A549 (cell line): ENCODE data around the gene ARHGAP20.

Source experiments
- CHD2 ChIP-seq: fragments of 150-350 bp; IDR thresholded peaks from 2 replicates; pipeline ENCODE4 v1.6.1; 2014; ENCODE audit warnings: low read length; ENCODE audit not compliant: partially characterized antibody
- CTCF ChIP-seq: fragments of >200 bp; sonication (Bioruptor Twin); formaldehyde crosslinking; IDR thresholded peaks from 3 replicates; pipeline ENCODE4 v1.5.1; 2016
- ELK1 ChIP-seq: fragments of 150-350 bp; IDR thresholded peaks from 2 replicates; pipeline ENCODE4 v1.6.1; 2014; ENCODE audit warnings: low read depth, mild to moderate bottlenecking, low read length
- ESRRA ChIP-seq: fragments of 150-350 bp; IDR thresholded peaks from 2 replicates; pipeline ENCODE4 v1.6.1; 2014; ENCODE audit warnings: mild to moderate bottlenecking, low read length, borderline replicate concordance
- FOSL2 ChIP-seq, 2 experiments: fragments of 450-650 bp in 1 of 2; fragments of >200 bp in 1 of 2; sonication (Bioruptor Twin) in 1 of 2; formaldehyde crosslinking; IDR thresholded peaks; 2 replicates each; pipeline versions ENCODE4 v1.5.0 to v1.6.1; 2016 to 2020; ENCODE audit warnings: mild to moderate bottlenecking in 1 of 2, moderate library complexity in 1 of 2
- HDAC2 ChIP-seq: fragments of 200-600 bp; sonication (generic); IDR thresholded peaks from 2 replicates; pipeline ENCODE4 v1.6.1; 2016
- MAZ ChIP-seq: fragments of 150-350 bp; IDR thresholded peaks from 2 replicates; pipeline ENCODE4 v1.6.1; 2014; ENCODE audit warnings: antibody characterized with exemption, low read depth, low read length, borderline replicate concordance
- POLR2A ChIP-seq: IDR thresholded peaks from 2 replicates; pipeline ENCODE4 v1.6.1; 2012; ENCODE audit warnings: mild to moderate bottlenecking, low read length
- RAD21 ChIP-seq, 2 experiments: fragments of >200 bp in 1 of 2; sonication (Bioruptor Twin) in 1 of 2; formaldehyde crosslinking in 1 of 2; IDR thresholded peaks in 1 of 2; conservative IDR thresholded peaks in 1 of 2; 2 replicates in 1 of 2; 3 replicates in 1 of 2; pipeline ENCODE4 v1.6.1; 2012 to 2018; ENCODE audit warnings: inconsistent platforms in 1 of 2
- USF2 ChIP-seq: fragments of 450-650 bp; IDR thresholded peaks from 2 replicates; pipeline ENCODE4 v1.6.1; 2014; ENCODE audit warnings: antibody characterized with exemption
- TF ChIP-seq, protein P1 (sequence below): fragments of 200-600 bp; sonication (generic); IDR thresholded peaks from 2 replicates; pipeline ENCODE4 v1.6.1; 2016; ENCODE audit warnings: antibody characterized with exemption, mild to moderate bottlenecking, moderate library complexity
- TF ChIP-seq, protein P2 (sequence below): IDR thresholded peaks from 2 replicates; pipeline ENCODE4 v1.6.1; 2012; ENCODE audit warnings: low read depth, borderline replicate concordance
- TF ChIP-seq, protein P3 (sequence below): IDR thresholded peaks from 2 replicates; pipeline ENCODE4 v1.6.1; 2012
- TF ChIP-seq, protein P4 (sequence below): fragments of >200 bp; sonication (Bioruptor Twin); formaldehyde crosslinking; IDR thresholded peaks from 2 replicates; pipeline ENCODE4 v1.6.1; 2016

DNA sequence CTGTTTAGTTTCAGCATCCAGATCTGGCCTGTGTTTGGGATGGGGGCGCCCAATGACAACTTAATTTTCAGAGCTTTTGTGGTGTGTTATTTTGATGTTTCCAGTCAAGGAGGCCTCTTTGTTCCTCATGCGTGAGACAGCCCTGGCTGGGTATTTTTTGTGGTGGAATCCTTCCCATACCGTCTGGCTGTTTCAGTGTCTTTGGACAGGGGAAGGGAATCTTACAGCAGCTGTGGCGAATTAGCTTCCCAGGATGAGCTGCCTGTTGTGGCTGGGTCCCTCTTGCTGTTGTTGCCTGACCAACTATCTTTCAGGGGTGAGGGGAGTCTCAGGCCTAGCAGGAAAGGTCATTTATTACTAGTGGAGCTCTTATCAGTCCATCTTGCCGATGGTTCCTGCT lies 138.8 kb downstream of the ARHGAP20 start:
- TF ChIP-seq MAZ (no peak), CTCF (no peak), CHD2 (no peak), POLR2A (no peak), ELK1 (no peak), HDAC2 (no peak), ESRRA (no peak), USF2 (no peak), RAD21 (conservative IDR thresholded peaks at IDR 0.05 in 1 of 2, IDR thresholded peaks at IDR 0.05 in 1 of 2) (no peak), FOSL2 (IDR thresholded peaks at IDR 0.05) (no peak), FOSL2 (CRISPR knock-in tag; IDR thresholded peaks at IDR 0.05) (no peak)
- TF ChIP-seq, protein P1, sequence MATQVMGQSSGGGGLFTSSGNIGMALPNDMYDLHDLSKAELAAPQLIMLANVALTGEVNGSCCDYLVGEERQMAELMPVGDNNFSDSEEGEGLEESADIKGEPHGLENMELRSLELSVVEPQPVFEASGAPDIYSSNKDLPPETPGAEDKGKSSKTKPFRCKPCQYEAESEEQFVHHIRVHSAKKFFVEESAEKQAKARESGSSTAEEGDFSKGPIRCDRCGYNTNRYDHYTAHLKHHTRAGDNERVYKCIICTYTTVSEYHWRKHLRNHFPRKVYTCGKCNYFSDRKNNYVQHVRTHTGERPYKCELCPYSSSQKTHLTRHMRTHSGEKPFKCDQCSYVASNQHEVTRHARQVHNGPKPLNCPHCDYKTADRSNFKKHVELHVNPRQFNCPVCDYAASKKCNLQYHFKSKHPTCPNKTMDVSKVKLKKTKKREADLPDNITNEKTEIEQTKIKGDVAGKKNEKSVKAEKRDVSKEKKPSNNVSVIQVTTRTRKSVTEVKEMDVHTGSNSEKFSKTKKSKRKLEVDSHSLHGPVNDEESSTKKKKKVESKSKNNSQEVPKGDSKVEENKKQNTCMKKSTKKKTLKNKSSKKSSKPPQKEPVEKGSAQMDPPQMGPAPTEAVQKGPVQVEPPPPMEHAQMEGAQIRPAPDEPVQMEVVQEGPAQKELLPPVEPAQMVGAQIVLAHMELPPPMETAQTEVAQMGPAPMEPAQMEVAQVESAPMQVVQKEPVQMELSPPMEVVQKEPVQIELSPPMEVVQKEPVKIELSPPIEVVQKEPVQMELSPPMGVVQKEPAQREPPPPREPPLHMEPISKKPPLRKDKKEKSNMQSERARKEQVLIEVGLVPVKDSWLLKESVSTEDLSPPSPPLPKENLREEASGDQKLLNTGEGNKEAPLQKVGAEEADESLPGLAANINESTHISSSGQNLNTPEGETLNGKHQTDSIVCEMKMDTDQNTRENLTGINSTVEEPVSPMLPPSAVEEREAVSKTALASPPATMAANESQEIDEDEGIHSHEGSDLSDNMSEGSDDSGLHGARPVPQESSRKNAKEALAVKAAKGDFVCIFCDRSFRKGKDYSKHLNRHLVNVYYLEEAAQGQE: no peak
- TF ChIP-seq, protein P2, sequence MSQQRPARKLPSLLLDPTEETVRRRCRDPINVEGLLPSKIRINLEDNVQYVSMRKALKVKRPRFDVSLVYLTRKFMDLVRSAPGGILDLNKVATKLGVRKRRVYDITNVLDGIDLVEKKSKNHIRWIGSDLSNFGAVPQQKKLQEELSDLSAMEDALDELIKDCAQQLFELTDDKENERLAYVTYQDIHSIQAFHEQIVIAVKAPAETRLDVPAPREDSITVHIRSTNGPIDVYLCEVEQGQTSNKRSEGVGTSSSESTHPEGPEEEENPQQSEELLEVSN: no peak
- TF ChIP-seq, protein P3, sequence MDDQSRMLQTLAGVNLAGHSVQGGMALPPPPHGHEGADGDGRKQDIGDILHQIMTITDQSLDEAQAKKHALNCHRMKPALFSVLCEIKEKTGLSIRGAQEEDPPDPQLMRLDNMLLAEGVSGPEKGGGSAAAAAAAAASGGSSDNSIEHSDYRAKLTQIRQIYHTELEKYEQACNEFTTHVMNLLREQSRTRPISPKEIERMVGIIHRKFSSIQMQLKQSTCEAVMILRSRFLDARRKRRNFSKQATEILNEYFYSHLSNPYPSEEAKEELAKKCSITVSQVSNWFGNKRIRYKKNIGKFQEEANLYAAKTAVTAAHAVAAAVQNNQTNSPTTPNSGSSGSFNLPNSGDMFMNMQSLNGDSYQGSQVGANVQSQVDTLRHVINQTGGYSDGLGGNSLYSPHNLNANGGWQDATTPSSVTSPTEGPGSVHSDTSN: no peak
- TF ChIP-seq, protein P4, sequence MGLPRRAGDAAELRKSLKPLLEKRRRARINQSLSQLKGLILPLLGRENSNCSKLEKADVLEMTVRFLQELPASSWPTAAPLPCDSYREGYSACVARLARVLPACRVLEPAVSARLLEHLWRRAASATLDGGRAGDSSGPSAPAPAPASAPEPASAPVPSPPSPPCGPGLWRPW: no peak
